HG03457 (cell line): ENCODE measurements around the gene P3H2.
"Not testable (repeated sequence)": the region's sequence is repeated elsewhere in the genome, so short reads cannot be mapped to it uniquely, and the experiment has no call there.

Experiments
- ATAC-seq: cut with Tn5 transposase; IDR thresholded peaks from one replicate; pipeline ENCODE4 v1.9.1; 2021; ENCODE audit warnings: moderate number of reproducible peaks; ENCODE audit not compliant: unreplicated experiment

P3H2 gene

GRCh38 chr3:189988322-189988721 lies 132.4 kb downstream of the P3H2 start:
- no peak for ATAC-seq

GRCh38 chr3:189985948-189986347 lies 134.7 kb downstream of the P3H2 start:
- ATAC-seq, result no peak

- no peak for ATAC-seq
Measured at GRCh38 chr3:189983612-189984011, 137.1 kb downstream of the P3H2 start.

GRCh38 chr3:189982321-189982945 lies 138.3 kb downstream of the P3H2 start:
- ATAC-seq, result no peak

GRCh38 chr3:189981668-189982067 lies 139.0 kb downstream of the P3H2 start:
- no peak for ATAC-seq

- no peak for ATAC-seq
Measured at GRCh38 chr3:189978753-189979152, 141.9 kb downstream of the P3H2 start.

GRCh38 chr3:189977174-189977573 lies 143.5 kb downstream of the P3H2 start:
- no peak for ATAC-seq

GRCh38 chr3:189975391-189975990 lies 145.2 kb downstream of the P3H2 start:
- ATAC-seq, result no peak

GRCh38 chr3:189974359-189974758 lies 146.3 kb downstream of the P3H2 start:
- no peak for ATAC-seq

GRCh38 chr3:189967254-189967865 lies 153.3 kb downstream of the P3H2 start:
- no peak for ATAC-seq

GRCh38 chr3:189966843-189967242 lies 153.9 kb downstream of the P3H2 start:
- ATAC-seq, result no peak

- ATAC-seq, result no peak
Measured at GRCh38 chr3:189964623-189965332, 155.9 kb downstream of the P3H2 start.

GRCh38 chr3:189962466-189962865 lies 158.2 kb downstream of the P3H2 start:
- ATAC-seq, result no peak

GRCh38 chr3:189961522-189962161 lies 159.1 kb downstream of the P3H2 start:
- ATAC-seq, result peak; percentile 78

- not testable (repeated sequence) for ATAC-seq
Measured at GRCh38 chr3:189961086-189961485, 159.6 kb downstream of the P3H2 start.

- ATAC-seq, result no peak
Measured at GRCh38 chr3:189954733-189955665, 165.7 kb downstream of the P3H2 start.

- ATAC-seq, result no peak
Measured at GRCh38 chr3:189953551-189953950, 167.1 kb downstream of the P3H2 start.

- no peak for ATAC-seq
Measured at GRCh38 chr3:189952272-189952671, 168.4 kb downstream of the P3H2 start.

- no peak for ATAC-seq
Measured at GRCh38 chr3:189950258-189950657, 170.4 kb downstream of the P3H2 start.

- ATAC-seq, result no peak
Measured at GRCh38 chr3:189949580-189949979, 171.1 kb downstream of the P3H2 start.
